Stimulated activated CD4-positive, alpha-beta T cell treated with anti-CD3 and anti-CD28 coated beads, Interleukin-2, amount 100 ng/mL, for 4 hours (primary cell): Measurements from ENCODE around the gene ALPK1.
"Not testable (repeated sequence)": the region's sequence is repeated elsewhere in the genome, so short reads cannot be mapped to it uniquely, and the experiment has no call there.

Source experiments
- DNase-seq: peaks from one replicate; pipeline ENCODE4 v3.0.0-alpha.2; 2020; ENCODE audit warnings: low read depth

Gene ALPK1

GRCh38 chr4:112378858-112379257 lies 81.7 kb downstream of the ALPK1 start:
- DNase-seq, result no peak

- no peak for DNase-seq
Observed at GRCh38 chr4:112379306-112379705, 82.1 kb downstream of the ALPK1 start.

GRCh38 chr4:112381996-112382692 lies 85.0 kb downstream of the ALPK1 start:
- DNase-seq, result no peak

- DNase-seq, result no peak
Observed at GRCh38 chr4:112386071-112386470, 88.9 kb downstream of the ALPK1 start.

- DNase-seq, result no peak
Observed at GRCh38 chr4:112402098-112402497, 104.9 kb downstream of the ALPK1 start.

GRCh38 chr4:112403101-112403945 lies 106.2 kb downstream of the ALPK1 start:
- no peak for DNase-seq

GRCh38 chr4:112410364-112410763 lies 113.2 kb downstream of the ALPK1 start:
- no peak for DNase-seq

- DNase-seq, result no peak
Observed at GRCh38 chr4:112410804-112411203, 113.6 kb downstream of the ALPK1 start.

GRCh38 chr4:112411781-112412550 lies 114.8 kb downstream of the ALPK1 start:
- no peak for DNase-seq

GRCh38 chr4:112416464-112416863 lies 119.3 kb downstream of the ALPK1 start:
- DNase-seq, result no peak

- no peak for DNase-seq
Observed at GRCh38 chr4:112418092-112418491, 120.9 kb downstream of the ALPK1 start.

GRCh38 chr4:112421911-112422310 lies 124.7 kb downstream of the ALPK1 start:
- no peak for DNase-seq

- DNase-seq, result no peak
Observed at GRCh38 chr4:112422644-112423043, 125.5 kb downstream of the ALPK1 start.

- no peak for DNase-seq
Observed at GRCh38 chr4:112423591-112423990, 126.4 kb downstream of the ALPK1 start.

GRCh38 chr4:112425823-112426222 lies 128.7 kb downstream of the ALPK1 start:
- DNase-seq, result no peak

- DNase-seq, result no peak
Observed at GRCh38 chr4:112426416-112426815, 129.2 kb downstream of the ALPK1 start.

- DNase-seq, result no peak
Observed at GRCh38 chr4:112431158-112431557, 134.0 kb downstream of the ALPK1 start.

GRCh38 chr4:112436987-112437386 lies 139.8 kb downstream of the ALPK1 start:
- no peak for DNase-seq

GRCh38 chr4:112442226-112442625 lies 145.1 kb downstream of the ALPK1 start:
- DNase-seq, result not testable (repeated sequence)

GRCh38 chr4:112448306-112449132 lies 151.3 kb downstream of the ALPK1 start:
- no peak for DNase-seq

- no peak for DNase-seq
Observed at GRCh38 chr4:112449708-112450107, 152.5 kb downstream of the ALPK1 start.

GRCh38 chr4:112451104-112451503 lies 153.9 kb downstream of the ALPK1 start:
- no peak for DNase-seq
